Fibroblast of villous mesenchyme (primary cell): Measurements from ENCODE around the gene RABGGTA. TPM values are rescaled to one million over a fixed set of nuclear protein-coding genes. Genes with fewer than 3 reads are reported as not detected.

Experiments
- DNase-seq: peaks from one replicate; pipeline ENCODE4 v3.0.0-alpha.2; 2010; ENCODE audit warnings: low read depth
- H3K4me3 ChIP-seq: 2 replicates; pipeline ENCODE4 v1.5.1; 2011; ENCODE audit warnings: low read depth, mild to moderate bottlenecking, low read length
- total RNA-seq: library from RNA; depleted of rRNA; stranded (reverse); fragments of >200 nt; gene quantifications from 2 replicates; pipeline ENCODE4 v1.2.3, GENCODE V29; 2012
- TF ChIP-seq, protein P1 (sequence below): IDR thresholded peaks from 2 replicates; pipeline ENCODE4 v1.5.1; 2012; ENCODE audit warnings: low read depth, mild to moderate bottlenecking, low read length; ENCODE audit not compliant: insufficient read depth

The RABGGTA gene
- total RNA-seq, 1 donor = 28.1 TPM

DNA sequence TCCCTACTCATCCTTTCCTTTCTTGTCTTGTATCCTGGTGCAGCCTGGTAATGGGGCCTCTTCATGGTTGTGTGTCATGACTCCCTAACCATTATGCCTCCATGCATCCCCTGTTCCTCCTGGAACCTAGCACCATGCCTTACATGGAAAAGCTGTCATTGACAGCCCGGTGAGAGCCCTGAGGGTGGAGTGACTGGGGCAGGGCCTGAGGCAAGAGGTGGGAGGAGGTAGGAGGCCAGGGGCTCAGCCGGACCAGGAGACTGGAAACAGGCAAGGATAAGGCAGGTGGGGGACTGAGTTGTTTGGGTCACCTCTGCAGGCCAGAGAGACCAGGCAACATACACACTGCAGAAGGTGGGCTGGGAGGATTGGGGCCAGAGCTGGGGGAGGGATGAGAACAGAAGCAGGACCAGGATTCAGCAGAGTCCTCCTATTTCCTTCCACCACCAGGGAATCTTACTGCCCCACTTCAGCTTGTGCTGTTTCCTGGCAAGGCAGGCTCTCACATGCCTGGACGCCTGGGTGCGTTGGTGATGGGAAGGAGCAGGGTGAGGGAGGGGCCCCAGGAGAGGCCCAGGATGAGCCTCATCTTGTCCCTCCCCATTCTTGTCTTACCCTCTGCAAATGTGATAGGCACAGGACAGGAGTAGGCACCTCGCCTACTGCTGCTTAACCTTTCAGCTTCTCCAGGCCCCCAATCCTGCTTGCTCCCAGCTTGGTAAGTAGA lies 38.3 kb upstream of the RABGGTA start, which contains the start of gene LTB4R2:
Gene LTB4R2 (plus strand): TSS at position 603 of the 727 bp plus-strand sequence. CDS start 525 bp downstream, outside the sequence.
- TF ChIP-seq, protein P1, sequence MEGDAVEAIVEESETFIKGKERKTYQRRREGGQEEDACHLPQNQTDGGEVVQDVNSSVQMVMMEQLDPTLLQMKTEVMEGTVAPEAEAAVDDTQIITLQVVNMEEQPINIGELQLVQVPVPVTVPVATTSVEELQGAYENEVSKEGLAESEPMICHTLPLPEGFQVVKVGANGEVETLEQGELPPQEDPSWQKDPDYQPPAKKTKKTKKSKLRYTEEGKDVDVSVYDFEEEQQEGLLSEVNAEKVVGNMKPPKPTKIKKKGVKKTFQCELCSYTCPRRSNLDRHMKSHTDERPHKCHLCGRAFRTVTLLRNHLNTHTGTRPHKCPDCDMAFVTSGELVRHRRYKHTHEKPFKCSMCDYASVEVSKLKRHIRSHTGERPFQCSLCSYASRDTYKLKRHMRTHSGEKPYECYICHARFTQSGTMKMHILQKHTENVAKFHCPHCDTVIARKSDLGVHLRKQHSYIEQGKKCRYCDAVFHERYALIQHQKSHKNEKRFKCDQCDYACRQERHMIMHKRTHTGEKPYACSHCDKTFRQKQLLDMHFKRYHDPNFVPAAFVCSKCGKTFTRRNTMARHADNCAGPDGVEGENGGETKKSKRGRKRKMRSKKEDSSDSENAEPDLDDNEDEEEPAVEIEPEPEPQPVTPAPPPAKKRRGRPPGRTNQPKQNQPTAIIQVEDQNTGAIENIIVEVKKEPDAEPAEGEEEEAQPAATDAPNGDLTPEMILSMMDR = no peak
- DNase-seq = no peak
- H3K4me3 ChIP-seq = peak within 1 kb of the TSS; percentile 21

DNA sequence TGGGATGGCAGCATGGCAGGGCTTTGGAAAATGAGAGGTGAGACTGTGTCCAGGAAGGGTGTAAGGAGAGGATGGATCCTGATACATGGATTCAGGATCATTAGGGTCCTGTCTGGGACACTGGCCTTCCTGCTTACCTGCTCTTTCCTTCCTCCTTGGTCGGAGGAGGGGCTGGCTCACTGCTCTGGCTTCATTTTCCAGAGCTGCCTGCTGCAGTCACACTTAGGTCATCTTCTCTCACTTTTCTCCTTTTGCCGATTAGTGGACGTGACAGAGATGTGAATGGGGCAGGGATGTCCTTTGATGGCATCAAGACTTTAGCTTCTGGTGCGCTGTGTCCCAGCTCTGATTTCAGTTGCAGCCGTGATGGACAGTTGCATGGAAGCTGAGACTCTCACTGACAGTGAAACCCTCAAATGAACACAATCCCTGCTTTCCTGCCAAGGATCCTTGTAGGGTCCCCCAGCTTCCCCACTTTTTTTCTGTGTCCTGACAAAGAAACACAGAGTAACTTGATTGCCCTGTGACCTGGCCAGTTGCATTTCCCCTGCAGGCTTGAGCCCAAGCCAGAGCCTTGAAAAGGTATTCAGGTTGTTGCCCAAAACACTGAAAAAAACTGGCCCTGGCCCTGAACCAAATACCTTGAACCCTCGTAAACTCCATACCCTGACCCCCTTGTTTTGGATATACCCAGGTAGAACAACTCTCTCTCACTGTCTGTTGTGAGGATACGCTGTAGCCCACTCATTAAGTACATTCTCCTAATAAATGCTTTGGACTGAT lies 37.1 kb upstream of the RABGGTA start:
- H3K4me3 ChIP-seq = no peak overlapping the region
- TF ChIP-seq, protein P1 = no peak
- no peak for DNase-seq

DNA sequence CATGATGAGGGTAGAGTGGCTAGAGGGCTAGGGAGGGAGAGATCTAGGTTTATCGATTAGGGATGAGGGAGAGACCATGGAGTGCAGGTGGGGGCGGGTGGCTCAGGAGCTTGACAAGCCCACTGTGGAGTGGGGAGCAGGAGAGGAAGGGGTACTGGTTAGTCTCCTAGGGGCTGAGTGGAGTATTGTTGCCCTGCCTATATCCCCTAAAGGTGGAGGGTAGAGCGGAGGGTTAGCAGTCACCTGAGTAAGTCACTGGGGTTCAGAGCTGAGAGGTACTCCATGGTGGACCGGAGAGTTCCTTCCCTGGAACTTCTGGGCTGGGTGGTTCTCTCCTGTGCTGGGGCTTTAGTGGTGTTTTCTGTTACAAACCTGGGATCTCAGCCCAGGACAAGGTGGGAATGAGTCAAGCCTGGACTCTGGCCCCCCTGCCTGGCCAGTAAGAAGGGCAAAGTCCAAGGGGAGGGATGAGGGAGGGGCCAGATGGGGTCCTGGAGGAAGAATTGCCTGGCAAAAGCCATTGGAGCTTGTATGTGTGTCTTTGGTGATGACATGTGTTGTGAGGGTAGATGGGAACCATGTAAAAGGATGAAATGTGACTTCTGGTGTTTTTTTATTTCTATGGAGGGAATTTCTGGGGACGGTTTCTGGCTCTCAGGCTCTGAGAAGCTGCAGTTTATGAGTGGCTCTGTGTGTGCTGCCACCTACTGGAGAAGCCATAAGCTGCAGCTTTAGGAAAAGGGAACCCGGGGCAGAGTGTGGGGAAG lies 36.4 kb upstream of the RABGGTA start, which contains the start of gene CIDEB:
Gene CIDEB (minus strand): TSS at position 403 of the 767 bp plus-strand sequence. CDS start 119 bp downstream, at position 284.
- TF ChIP-seq, protein P1 = peak; percentile 96
- no peak within 1 kb of the TSS for H3K4me3 ChIP-seq
- peak; percentile 54 for DNase-seq

DNA sequence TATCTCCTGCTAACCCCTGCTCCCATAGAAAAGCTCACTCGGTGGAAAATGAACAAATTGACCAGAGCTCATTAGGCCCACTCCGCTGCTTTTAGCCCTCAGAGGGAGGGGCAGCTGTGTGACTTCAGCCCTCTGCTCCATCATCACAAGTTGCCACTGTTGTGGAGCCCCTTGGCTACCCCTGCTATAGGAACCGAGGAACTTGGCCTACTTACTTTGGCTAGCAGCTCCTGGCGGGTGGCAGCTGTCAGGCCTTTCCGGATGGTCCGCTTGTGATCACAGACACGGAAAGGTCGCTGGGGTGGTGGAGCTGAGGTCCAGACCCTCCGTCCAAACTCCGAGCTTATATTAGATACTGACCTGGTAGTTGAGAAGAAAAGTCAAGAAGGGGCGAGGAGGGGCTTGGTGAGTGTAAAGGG lies 35.8 kb upstream of the RABGGTA start:
- DNase-seq = no peak

DNA sequence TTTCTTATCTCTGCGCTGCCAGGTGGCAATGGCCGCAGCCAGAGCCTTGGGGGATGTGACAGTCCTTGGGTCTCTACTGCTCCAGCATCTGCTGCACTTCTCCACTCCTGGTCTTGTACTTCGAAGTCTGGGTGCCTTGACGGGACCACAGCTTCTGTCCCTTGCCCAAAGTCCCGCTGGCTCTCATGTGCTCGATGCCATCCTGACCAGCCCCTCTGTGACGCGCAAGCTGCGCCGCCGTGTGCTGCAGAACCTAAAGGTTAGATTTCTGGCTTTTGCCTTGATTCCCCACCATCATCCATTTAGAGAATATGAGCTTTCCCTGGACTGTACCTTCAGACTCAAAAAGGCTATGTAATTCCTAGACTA lies 32.6 kb upstream of the RABGGTA start:
- no peak overlapping the region for H3K4me3 ChIP-seq
- no peak for DNase-seq
- TF ChIP-seq, protein P1 = no peak

More for the DNA sequence above, 35.8 kb upstream of the RABGGTA start:
- TF ChIP-seq, protein P1 = no peak
- no peak overlapping the region for H3K4me3 ChIP-seq

DNA sequence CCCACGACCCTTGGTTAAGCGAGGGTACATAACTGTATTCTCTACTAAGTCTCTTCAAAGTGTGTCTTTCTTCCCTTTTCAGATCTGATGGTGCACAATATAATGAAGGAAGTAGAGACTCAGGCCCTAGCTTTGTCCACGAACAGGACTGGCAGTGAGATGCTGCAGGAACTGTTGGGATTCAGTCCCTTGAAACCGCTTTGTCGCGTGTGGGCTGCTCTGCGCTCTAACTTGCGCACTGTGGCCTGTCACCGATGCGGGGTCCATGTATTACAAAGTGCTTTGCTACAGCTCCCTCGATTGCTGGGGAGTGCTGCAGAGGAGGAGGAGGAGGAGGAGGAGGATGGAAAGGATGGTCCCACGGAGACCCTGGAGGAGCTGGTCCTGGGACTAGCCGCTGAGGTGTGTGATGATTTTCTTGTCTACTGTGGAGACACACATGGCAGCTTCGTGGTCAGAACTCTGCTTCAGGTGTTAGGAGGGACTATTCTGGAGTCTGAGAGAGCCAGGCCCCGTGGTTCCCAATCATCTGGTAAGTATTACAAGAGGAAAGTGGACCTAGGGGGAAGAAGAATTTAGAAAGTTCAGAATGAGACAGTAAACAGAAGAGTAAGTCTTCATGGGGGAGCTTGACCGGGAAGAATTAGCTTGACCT lies 29.1 kb upstream of the RABGGTA start:
- DNase-seq = no peak
- TF ChIP-seq, protein P1 = no peak
- peak overlapping the region; percentile 96 for H3K4me3 ChIP-seq
